ACC112 (cell line): Measurements from ENCODE around the gene SERPINA1.

ENCODE experiments used
- H2AFZ ChIP-seq: fragments of 200-600 bp; sonication (generic); one replicate; pipeline ENCODE4 v1.6.0; 2017; ENCODE audit warnings: antibody characterized with exemption, low read length; ENCODE audit not compliant: unreplicated experiment
- H3K27ac ChIP-seq: fragments of 200-600 bp; sonication (generic); 2 replicates; pipeline ENCODE4 v1.5.1; 2014; ENCODE audit warnings: low read depth, mild to moderate bottlenecking, antibody characterized with exemption, low read length, moderate library complexity
- H3K27me3 ChIP-seq: fragments of 200-600 bp; sonication (generic); 2 replicates; pipeline ENCODE4 v1.6.1; 2014; ENCODE audit warnings: mild to moderate bottlenecking, antibody characterized with exemption, low read length, moderate library complexity, mixed read lengths; ENCODE audit not compliant: insufficient read depth
- H3K36me3 ChIP-seq: fragments of 200-600 bp; sonication (generic); 2 replicates; pipeline ENCODE4 v1.6.1; 2016; ENCODE audit warnings: mild to moderate bottlenecking, antibody characterized with exemption, low read length, moderate library complexity, mixed read lengths; ENCODE audit not compliant: insufficient read depth
- H3K4me1 ChIP-seq: fragments of 200-600 bp; sonication (generic); one replicate; pipeline ENCODE4 v1.6.1; 2016; ENCODE audit warnings: low read length, mixed read lengths; ENCODE audit not compliant: insufficient read depth, unreplicated experiment, control insufficient read depth
- H3K4me3 ChIP-seq: fragments of 200-600 bp; sonication (generic); 2 replicates; pipeline ENCODE4 v1.5.1; 2014; ENCODE audit warnings: mild to moderate bottlenecking, low read depth, low read length
- H3K79me2 ChIP-seq: fragments of 200-600 bp; sonication (generic); one replicate; pipeline ENCODE4 v1.6.0; 2016; ENCODE audit warnings: low read length; ENCODE audit not compliant: control insufficient read depth, unreplicated experiment, insufficient read depth

SERPINA1 gene

DNA sequence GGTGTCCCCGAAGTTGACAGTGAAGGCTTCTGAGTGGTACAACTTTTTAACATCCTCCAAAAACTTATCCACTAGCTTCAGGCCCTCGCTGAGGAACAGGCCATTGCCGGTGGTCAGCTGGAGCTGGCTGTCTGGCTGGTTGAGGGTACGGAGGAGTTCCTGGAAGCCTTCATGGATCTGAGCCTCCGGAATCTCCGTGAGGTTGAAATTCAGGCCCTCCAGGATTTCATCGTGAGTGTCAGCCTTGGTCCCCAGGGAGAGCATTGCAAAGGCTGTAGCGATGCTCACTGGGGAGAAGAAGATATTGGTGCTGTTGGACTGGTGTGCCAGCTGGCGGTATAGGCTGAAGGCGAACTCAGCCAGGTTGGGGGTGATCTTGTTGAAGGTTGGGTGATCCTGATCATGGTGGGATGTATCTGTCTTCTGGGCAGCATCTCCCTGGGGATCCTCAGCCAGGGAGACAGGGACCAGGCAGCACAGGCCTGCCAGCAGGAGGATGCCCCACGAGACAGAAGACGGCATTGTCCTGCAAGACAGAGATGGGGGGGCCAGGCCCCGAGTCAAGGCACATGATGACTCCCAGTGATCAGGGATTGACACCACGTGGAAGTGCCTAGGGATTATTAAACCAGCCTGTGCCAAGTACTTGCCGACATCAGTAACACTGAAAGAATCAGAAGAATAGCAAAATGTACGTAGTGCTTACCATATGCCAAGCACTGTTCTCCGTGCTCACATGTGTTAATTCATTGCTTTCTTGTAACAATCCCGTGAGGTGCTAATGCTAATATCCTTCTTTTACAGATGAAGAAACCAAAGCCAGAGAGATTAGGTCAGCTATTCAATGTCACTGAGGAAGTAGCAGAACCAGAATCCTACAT, 5.4 kb downstream of the SERPINA1 start:
- no peaks in the 10 kb centered on the region for H3K27me3 ChIP-seq
- H3K4me1 ChIP-seq, result peaks cover 4% of the 10 kb centered on the region
- no peak overlapping the region for H3K27ac ChIP-seq
- H3K4me3 ChIP-seq, result no peak overlapping the region
- H3K36me3 ChIP-seq, result no peaks in the 10 kb centered on the region
- H2AFZ ChIP-seq, result no peak overlapping the region
- H3K79me2 ChIP-seq, result no peaks in the 10 kb centered on the region

DNA sequence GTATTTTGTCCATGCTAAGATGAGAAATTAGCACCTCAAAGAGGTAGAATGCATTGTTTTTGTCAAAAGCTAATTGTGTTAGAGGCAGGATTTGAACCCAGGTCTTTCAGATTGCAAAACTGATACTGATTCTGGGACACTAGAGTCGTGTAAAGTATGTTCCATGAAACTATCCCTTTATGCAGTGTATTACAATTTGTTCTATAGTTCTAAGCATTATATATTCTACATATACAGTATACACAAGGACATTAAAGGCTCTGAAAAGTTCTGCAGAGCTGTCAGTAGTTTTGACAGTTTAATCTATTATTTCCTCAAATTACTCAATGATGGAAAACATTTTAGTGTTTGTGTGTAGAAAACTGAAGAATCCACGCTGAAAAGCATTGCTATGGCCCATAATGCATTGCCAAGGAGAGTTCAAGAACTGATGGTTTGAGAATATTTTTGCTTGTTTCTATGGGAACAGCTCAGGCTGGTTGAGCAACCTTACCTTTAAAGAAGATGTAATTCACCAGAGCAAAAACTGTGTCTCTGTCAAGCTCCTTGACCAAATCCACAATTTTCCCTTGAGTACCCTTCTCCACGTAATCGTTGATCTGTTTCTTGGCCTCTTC, 6.2 kb downstream of the SERPINA1 start:
- Histone ChIP-seq H3K4me1 (peaks cover 2% of the 10 kb centered on the region), H3K36me3 (no peaks in the 10 kb centered on the region), H3K79me2 (no peaks in the 10 kb centered on the region), H3K4me3 (no peak overlapping the region), H2AFZ (no peak overlapping the region), H3K27me3 (no peaks in the 10 kb centered on the region), H3K27ac (no peak overlapping the region)

DNA sequence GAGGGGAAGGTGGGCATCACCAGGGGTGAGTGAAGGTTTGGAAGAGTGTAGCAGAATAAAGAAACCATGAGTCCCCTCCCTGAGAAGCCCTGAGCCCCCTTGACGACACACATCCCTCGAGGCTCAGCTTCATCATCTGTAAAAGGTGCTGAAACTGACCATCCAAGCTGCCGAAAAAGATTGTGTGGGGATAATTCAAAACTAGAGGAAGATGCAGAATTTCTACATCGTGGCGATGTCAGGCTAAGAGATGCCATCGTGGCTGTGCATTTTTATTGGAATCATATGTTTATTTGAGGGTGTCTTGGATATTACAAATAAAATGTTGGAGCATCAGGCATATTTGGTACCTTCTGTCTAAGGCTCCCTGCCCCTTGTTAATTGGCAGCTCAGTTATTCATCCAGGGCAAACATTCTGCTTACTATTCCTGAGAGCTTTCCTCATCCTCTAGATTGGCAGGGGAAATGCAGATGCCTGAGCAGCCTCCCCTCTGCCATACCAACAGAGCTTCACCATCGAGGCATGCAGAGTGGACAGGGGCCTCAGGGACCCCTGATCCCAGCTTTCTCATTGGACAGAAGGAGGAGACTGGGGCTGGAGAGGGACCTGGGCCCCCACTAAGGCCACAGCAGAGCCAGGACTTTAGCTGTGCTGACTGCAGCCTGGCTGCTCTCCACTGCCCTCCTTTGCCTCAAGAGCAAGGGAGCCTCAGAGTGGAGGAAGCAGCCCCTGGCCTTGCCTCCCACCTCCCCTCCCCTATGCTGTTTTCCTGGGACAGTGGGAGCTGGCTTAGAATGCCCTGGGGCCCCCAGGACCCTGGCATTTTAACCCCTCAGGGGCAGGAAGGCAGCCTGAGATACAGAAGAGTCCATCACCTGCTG, 7.0 kb downstream of the SERPINA1 start:
- no peaks in the 10 kb centered on the region for H3K36me3 ChIP-seq
- H3K4me3 ChIP-seq, result no peak overlapping the region
- H3K27ac ChIP-seq, result no peak overlapping the region
- H3K79me2 ChIP-seq, result no peaks in the 10 kb centered on the region
- H2AFZ ChIP-seq, result no peak overlapping the region
- peaks cover 4% of the 10 kb centered on the region for H3K4me1 ChIP-seq
- no peaks in the 10 kb centered on the region for H3K27me3 ChIP-seq

DNA sequence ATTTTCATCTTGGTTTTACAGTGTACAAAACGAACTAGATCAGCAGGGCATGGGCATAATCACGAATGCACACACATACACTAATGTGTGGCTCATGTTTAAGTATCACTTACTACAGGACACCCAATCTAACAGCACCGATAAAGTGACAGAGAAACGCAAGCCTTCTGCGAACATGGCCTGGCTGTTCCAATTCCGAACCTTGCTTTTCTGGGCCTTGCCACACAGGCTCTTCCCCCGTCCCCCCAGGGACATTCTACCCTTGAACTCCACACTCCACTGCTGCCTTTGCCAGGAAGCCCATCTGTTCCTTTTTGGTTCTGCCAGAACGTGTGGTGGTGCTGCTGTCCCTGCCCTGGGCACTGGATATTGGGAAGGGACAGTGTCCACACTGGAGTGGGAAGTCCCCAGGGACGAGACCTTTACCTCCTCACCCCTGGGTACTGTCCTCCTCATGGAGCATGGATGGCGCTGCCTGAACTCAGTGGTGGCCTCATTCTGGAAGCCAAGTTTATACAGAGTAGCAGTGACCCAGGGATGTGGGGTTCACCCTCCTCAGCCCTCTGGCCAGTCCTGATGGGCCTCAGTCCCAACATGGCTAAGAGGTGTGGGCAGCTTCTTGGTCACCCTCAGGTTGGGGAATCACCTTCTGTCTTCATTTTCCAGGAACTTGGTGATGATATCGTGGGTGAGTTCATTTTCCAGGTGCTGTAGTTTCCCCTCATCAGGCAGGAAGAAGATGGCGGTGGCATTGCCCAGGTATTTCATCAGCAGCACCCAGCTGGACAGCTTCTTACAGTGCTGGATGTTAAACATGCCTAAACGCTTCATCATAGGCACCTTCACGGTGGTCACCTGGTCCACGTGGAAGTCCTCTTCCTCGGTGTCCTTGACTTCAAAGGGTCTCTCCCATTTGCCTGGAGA, 7.9 kb downstream of the SERPINA1 start:
- no peaks in the 10 kb centered on the region for H3K27me3 ChIP-seq

DNA sequence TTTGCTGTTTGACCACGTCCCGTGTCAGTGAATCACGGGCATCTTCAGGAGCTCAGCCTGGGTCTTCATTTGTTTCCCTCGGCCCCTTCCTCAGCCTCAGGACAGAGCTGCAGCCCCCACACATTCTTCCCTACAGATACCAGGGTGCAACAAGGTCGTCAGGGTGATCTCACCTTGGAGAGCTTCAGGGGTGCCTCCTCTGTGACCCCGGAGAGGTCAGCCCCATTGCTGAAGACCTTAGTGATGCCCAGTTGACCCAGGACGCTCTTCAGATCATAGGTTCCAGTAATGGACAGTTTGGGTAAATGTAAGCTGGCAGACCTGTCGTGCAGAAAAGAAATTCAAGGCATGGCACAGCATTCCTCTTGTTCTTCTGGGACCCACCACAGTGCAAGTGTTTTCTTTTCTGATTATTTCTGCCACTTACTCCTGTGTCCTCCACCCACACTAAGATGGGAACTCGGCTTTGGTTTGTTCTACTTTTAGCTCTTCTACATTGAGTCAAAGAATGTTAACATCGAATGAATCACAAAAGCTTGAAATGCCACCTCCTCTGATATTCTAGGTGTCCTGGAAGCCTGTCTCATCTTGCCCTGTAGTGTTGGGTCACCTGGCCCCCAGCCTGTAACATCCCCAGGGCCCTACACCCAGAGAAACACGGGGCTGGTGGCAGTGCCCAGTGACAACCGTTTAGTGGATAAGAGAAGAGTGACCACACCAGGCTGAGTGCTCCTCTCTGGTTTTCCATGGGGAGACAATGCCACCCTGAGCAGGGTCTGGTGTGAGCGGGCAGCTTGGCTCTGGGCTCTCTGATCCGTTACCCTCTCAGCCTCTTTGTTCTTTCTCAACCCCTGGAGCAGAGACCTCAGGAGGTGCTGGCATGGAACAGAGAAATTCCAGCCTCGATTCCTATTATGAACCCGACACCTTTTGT, 8.8 kb downstream of the SERPINA1 start:
- Histone ChIP-seq H2AFZ (no peak overlapping the region), H3K36me3 (no peaks in the 10 kb centered on the region), H3K4me3 (no peak overlapping the region), H3K79me2 (no peaks in the 10 kb centered on the region), H3K4me1 (peaks cover 12% of the 10 kb centered on the region), H3K27ac (no peak overlapping the region), H3K27me3 (no peaks in the 10 kb centered on the region)

More for the DNA sequence above, 7.9 kb downstream of the SERPINA1 start:
- no peak overlapping the region for H3K27ac ChIP-seq
- peaks cover 4% of the 10 kb centered on the region for H3K4me1 ChIP-seq
- H3K79me2 ChIP-seq, result no peaks in the 10 kb centered on the region
- H2AFZ ChIP-seq, result no peak overlapping the region
- no peak overlapping the region for H3K4me3 ChIP-seq
- H3K36me3 ChIP-seq, result no peaks in the 10 kb centered on the region

DNA sequence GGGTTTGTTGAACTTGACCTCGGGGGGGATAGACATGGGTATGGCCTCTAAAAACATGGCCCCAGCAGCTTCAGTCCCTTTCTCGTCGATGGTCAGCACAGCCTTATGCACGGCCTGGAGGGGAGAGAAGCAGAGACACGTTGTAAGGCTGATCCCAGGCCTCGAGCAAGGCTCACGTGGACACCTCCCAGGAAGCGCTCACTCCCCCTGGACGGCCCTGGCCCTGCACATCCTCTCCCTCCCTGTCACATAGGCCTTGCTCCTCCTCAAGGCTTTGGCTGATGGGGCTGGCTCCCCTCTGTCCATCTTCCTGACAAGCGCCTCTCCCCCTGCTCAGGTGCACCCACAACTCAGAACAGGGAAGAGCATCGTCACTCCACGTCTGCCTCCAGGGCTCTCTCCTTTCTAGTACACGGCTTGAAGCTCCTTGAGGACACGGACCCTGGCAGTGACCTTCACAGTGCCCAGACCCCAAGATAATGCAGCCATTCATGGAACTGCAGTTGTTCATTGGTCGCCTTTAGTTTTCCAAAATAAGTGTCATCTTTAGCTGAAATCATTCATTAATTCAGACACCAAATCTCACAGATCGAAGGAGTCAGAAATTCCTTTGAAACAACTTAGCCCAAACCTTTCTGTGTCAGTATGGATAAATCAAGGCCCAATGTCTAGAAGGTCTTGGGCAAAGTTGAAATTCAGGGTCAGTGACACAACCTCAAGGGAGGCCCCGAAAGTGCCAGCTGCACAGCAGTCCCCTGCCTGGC, 9.7 kb downstream of the SERPINA1 start:
- H3K27me3 ChIP-seq, result no peaks in the 10 kb centered on the region
- H2AFZ ChIP-seq, result no peak overlapping the region
- no peaks in the 10 kb centered on the region for H3K36me3 ChIP-seq
- H3K4me3 ChIP-seq, result no peak overlapping the region
- H3K27ac ChIP-seq, result no peak overlapping the region
- H3K79me2 ChIP-seq, result no peaks in the 10 kb centered on the region
- H3K4me1 ChIP-seq, result peaks cover 20% of the 10 kb centered on the region

DNA sequence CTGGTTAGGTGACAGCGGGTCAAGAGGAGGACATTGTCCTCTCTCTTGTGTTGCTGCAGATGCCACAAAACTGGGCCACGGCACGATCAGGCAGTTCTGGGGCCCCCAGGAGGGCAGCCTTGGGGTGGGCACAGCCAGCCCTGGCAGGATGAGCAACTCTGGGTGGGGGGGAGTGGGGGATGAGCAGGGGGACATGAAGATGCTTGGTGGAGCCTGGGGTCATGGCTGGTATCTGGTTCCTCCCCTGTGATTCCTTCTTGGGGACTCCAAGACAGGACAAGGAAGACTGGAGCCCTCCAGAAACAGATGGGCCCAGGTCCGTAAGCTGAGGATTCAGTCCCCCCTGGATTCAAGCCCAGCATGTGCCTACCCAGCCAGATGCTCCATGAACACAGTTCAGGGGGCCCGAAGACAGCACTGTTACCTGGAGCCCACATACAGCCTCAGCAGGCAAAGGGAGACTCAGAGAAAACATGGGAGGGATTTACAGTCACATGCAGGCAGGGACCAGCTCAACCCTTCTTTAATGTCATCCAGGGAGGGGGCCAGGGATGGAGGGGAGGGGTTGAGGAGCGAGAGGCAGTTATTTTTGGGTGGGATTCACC, 10.4 kb downstream of the SERPINA1 start:
- no peaks in the 10 kb centered on the region for H3K27me3 ChIP-seq
- peaks cover 27% of the 10 kb centered on the region for H3K4me1 ChIP-seq
- no peaks in the 10 kb centered on the region for H3K36me3 ChIP-seq
- no peak overlapping the region for H2AFZ ChIP-seq
- H3K4me3 ChIP-seq, result no peak overlapping the region
- H3K27ac ChIP-seq, result no peak overlapping the region
- H3K79me2 ChIP-seq, result no peaks in the 10 kb centered on the region

DNA sequence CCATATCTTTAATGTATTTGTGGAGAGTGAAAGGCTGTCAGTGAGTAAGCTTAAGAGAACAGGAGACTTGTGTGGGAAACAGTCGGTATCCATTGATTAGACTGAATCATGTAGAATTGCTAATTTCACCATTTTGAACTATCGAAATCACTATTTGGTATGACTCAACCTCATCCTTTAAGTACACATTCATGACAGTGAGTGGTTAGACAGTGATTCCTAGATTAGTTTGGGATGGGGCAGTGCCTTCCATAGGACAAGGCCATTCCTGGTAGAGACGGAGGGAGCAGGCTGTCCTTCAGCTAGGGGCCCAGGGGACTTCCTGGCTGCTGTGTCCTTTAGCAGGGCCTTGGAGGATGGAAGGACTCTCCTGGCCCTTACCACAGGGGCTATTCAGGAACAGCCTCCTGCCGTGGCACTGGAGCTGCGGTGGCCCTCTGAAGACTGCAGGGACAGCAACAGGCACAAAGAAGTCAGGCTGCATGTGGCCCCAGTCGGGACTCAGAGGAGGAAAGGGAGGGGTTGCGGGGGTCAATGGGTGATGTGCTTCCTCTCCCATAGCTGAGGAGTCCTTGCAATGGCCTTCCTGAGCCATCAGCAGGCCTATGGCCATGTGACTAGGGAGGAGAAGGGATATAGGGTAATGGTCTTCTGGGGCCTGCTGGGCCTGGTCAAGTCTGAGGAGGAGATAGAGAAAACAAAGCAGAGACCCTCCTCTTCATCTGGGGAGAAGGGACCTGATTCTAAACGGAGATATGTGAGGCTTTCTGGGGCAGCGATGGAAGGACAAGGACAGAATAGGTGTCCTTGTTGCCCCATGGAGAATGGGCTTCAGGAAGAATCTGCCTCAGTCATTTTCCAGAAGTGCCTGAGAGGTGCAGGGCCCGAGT, 11.2 kb downstream of the SERPINA1 start:
- Histone ChIP-seq H3K4me1 (peaks cover 31% of the 10 kb centered on the region), H2AFZ (no peak overlapping the region), H3K4me3 (no peak overlapping the region), H3K27me3 (no peaks in the 10 kb centered on the region), H3K79me2 (no peaks in the 10 kb centered on the region), H3K36me3 (no peaks in the 10 kb centered on the region), H3K27ac (no peak overlapping the region)
